Renal cortical epithelial cell (primary cell): ENCODE data around the gene MAD1L1. TPM values are rescaled to one million over a fixed set of nuclear protein-coding genes. Genes with fewer than 3 reads are reported as not detected.

Source experiments
- DNase-seq: peaks from one replicate; pipeline ENCODE4 v3.0.0-alpha.2; 2011; ENCODE audit warnings: low read depth
- total RNA-seq: library from RNA; depleted of rRNA; stranded (reverse); fragments of >200 nt; gene quantifications from 2 replicates; pipeline ENCODE4 v1.2.3, GENCODE V29; 2014

MAD1L1 gene
- total RNA-seq, 1 donor from 2014 or later: 33.5 TPM

GRCh38 chr7:2140216-2141020 is 92.3 kb downstream of the MAD1L1 start:
- DNase-seq: no peak

GRCh38 chr7:2139004-2139699 is 93.6 kb downstream of the MAD1L1 start:
- DNase-seq: no peak

GRCh38 chr7:2138146-2138765 is 94.5 kb downstream of the MAD1L1 start:
- no peak for DNase-seq

- DNase-seq: no peak
Observed at GRCh38 chr7:2134740-2135139, 98.0 kb downstream of the MAD1L1 start.

- DNase-seq: no peak
Observed at GRCh38 chr7:2132243-2132642, 100.5 kb downstream of the MAD1L1 start.

- no peak for DNase-seq
Observed at GRCh38 chr7:2131800-2132199, 100.9 kb downstream of the MAD1L1 start.

- DNase-seq: no peak
Observed at GRCh38 chr7:2131341-2131740, 101.4 kb downstream of the MAD1L1 start.

GRCh38 chr7:2130096-2130375 is 102.7 kb downstream of the MAD1L1 start:
- DNase-seq: no peak

- DNase-seq: no peak
Observed at GRCh38 chr7:2129323-2130095, 103.2 kb downstream of the MAD1L1 start.

- DNase-seq: no peak
Observed at GRCh38 chr7:2128601-2129322, 104.0 kb downstream of the MAD1L1 start.

GRCh38 chr7:2126621-2127020 is 106.1 kb downstream of the MAD1L1 start:
- DNase-seq: no peak

- no peak for DNase-seq
Observed at GRCh38 chr7:2125931-2126330, 106.8 kb downstream of the MAD1L1 start.

- no peak for DNase-seq
Observed at GRCh38 chr7:2124604-2125345, 108.0 kb downstream of the MAD1L1 start.

GRCh38 chr7:2123916-2124315 is 108.8 kb downstream of the MAD1L1 start:
- DNase-seq: no peak

GRCh38 chr7:2123360-2123759 is 109.4 kb downstream of the MAD1L1 start:
- DNase-seq: no peak

GRCh38 chr7:2122651-2123050 is 110.1 kb downstream of the MAD1L1 start:
- DNase-seq: no peak

GRCh38 chr7:2120841-2121830 is 111.6 kb downstream of the MAD1L1 start:
- no peak for DNase-seq

GRCh38 chr7:2120251-2120660 is 112.5 kb downstream of the MAD1L1 start:
- no peak for DNase-seq

GRCh38 chr7:2118630-2119190 is 114.0 kb downstream of the MAD1L1 start:
- DNase-seq: no peak
